Measurements from ENCODE around the gene UCN. TPM values are rescaled to one million over a fixed set of nuclear protein-coding genes. Genes with fewer than 3 reads are reported as not detected.

The UCN gene
- total and polyA plus RNA-seq, 2 donors from 2014 or later = 1.3 to 1.4 TPM

GRCh38 chr2:27298391-27299080 lies 9.7 kb downstream of the UCN start:
- intact Hi-C loops (cut with DNase I) = no loop called here
- no peak overlapping the region for H3K4me3 ChIP-seq (ENCODE audit: low read length in 3 of 3)
- H3K9ac ChIP-seq (ENCODE audit: low read length in 3 of 3) = no peak overlapping the region
- H3K4me1 ChIP-seq (ENCODE audit: control insufficient read depth in 2 of 3, insufficient read depth in 2 of 3, low read depth in 1 of 3, low read length in 3 of 3) = no peaks in the 10 kb centered on the region
- TF ChIP-seq CTCF (IDR thresholded peaks at IDR 0.05; ENCODE audit: borderline replicate concordance, extremely low read depth, insufficient read depth) = no peak
- H3K36me3 ChIP-seq (ENCODE audit: control insufficient read depth in 2 of 3, insufficient read depth in 3 of 3, low read length in 3 of 3) = no peaks in the 10 kb centered on the region
- H3K27ac ChIP-seq (ENCODE audit: low read depth in 2 of 2, low read length in 2 of 2) = no peak overlapping the region
- no peaks in the 10 kb centered on the region for H3K9me3 ChIP-seq (ENCODE audit: control insufficient read depth in 2 of 3, insufficient read depth in 1 of 3, low read length in 3 of 3)
- DNase-seq = peak in 1 of 5 donors; percentile 52
- FAIRE-seq = no peak
- H3K27me3 ChIP-seq (ENCODE audit: control insufficient read depth, insufficient read depth, low read length) = no peaks in the 10 kb centered on the region

- H3K9me3 ChIP-seq (ENCODE audit: control insufficient read depth in 2 of 3, insufficient read depth in 1 of 3, low read length in 3 of 3) = no peaks in the 10 kb centered on the region
- no peak for TF ChIP-seq CTCF (IDR thresholded peaks at IDR 0.05; ENCODE audit: borderline replicate concordance, extremely low read depth, insufficient read depth)
- no peak for FAIRE-seq
- no peak overlapping the region for H3K4me3 ChIP-seq (ENCODE audit: low read length in 3 of 3)
- H3K9ac ChIP-seq (ENCODE audit: low read length in 3 of 3) = no peak overlapping the region
- no peaks in the 10 kb centered on the region for H3K36me3 ChIP-seq (ENCODE audit: control insufficient read depth in 2 of 3, insufficient read depth in 3 of 3, low read length in 3 of 3)
- no peak overlapping the region for H3K27ac ChIP-seq (ENCODE audit: low read depth in 2 of 2, low read length in 2 of 2)
- no peaks in the 10 kb centered on the region for H3K27me3 ChIP-seq (ENCODE audit: control insufficient read depth, insufficient read depth, low read length)
- intact Hi-C loops (cut with DNase I) = no loop called here
- H3K4me1 ChIP-seq (ENCODE audit: control insufficient read depth in 2 of 3, insufficient read depth in 2 of 3, low read depth in 1 of 3, low read length in 3 of 3) = no peaks in the 10 kb centered on the region
- peak in 1 of 5 donors; percentile 1 for DNase-seq
Observed at GRCh38 chr2:27297195-27297594, 11.1 kb downstream of the UCN start.

GRCh38 chr2:27296481-27296880 lies 11.8 kb downstream of the UCN start:
- no peaks in the 10 kb centered on the region for H3K27me3 ChIP-seq (ENCODE audit: control insufficient read depth, insufficient read depth, low read length)
- no peaks in the 10 kb centered on the region for H3K36me3 ChIP-seq (ENCODE audit: control insufficient read depth in 2 of 3, insufficient read depth in 3 of 3, low read length in 3 of 3)
- no peak for TF ChIP-seq CTCF (IDR thresholded peaks at IDR 0.05; ENCODE audit: borderline replicate concordance, extremely low read depth, insufficient read depth)
- no peak overlapping the region for H3K9ac ChIP-seq (ENCODE audit: low read length in 3 of 3)
- H3K4me1 ChIP-seq (ENCODE audit: control insufficient read depth in 2 of 3, insufficient read depth in 2 of 3, low read depth in 1 of 3, low read length in 3 of 3) = no peaks in the 10 kb centered on the region
- intact Hi-C loops (cut with DNase I) = no loop called here
- DNase-seq = peak in 1 of 5 donors; percentile 4
- FAIRE-seq = no peak
- H3K9me3 ChIP-seq (ENCODE audit: control insufficient read depth in 2 of 3, insufficient read depth in 1 of 3, low read length in 3 of 3) = no peaks in the 10 kb centered on the region
- no peak overlapping the region for H3K27ac ChIP-seq (ENCODE audit: low read depth in 2 of 2, low read length in 2 of 2)
- no peak overlapping the region for H3K4me3 ChIP-seq (ENCODE audit: low read length in 3 of 3)

- Histone ChIP-seq H3K9me3 (ENCODE audit: control insufficient read depth in 2 of 3, insufficient read depth in 1 of 3, low read length in 3 of 3) (no peaks in the 10 kb centered on the region), H3K27ac (ENCODE audit: low read depth in 2 of 2, low read length in 2 of 2) (no peak overlapping the region), H3K4me3 (ENCODE audit: low read length in 3 of 3) (no peak overlapping the region), H3K9ac (ENCODE audit: low read length in 3 of 3) (no peak overlapping the region), H3K36me3 (ENCODE audit: control insufficient read depth in 2 of 3, insufficient read depth in 3 of 3, low read length in 3 of 3) (no peaks in the 10 kb centered on the region), H3K27me3 (ENCODE audit: control insufficient read depth, insufficient read depth, low read length) (no peaks in the 10 kb centered on the region), H3K4me1 (ENCODE audit: control insufficient read depth in 2 of 3, insufficient read depth in 2 of 3, low read depth in 1 of 3, low read length in 3 of 3) (no peaks in the 10 kb centered on the region)
- no peak for FAIRE-seq
- no peak for DNase-seq
- intact Hi-C loops (cut with DNase I) = no loop called here
- TF ChIP-seq CTCF (IDR thresholded peaks at IDR 0.05; ENCODE audit: borderline replicate concordance, extremely low read depth, insufficient read depth) = no peak
Observed at GRCh38 chr2:27294928-27295327, 13.3 kb downstream of the UCN start.
